Activated T-cell treated with anti-CD3 and anti-CD28 coated beads, Interleukin-2, amount 50 U/mL, for 4 hours (primary cell): ENCODE results near the gene HSPE1. TPM values are rescaled to one million over a fixed set of nuclear protein-coding genes. Genes with fewer than 3 reads are reported as not detected.
"Not testable (repeated sequence)": the region's sequence is repeated elsewhere in the genome, so short reads cannot be mapped to it uniquely, and the experiment has no call there.

ENCODE experiments used
- ATAC-seq, 2 donors: fragments of 200-7000 bp; cut with Tn5 transposase; one replicate each; pipeline ENCODE4 v1.10.0; 2021
- DNase-seq: peaks from one replicate; pipeline ENCODE4 v3.0.0-alpha.2; 2020
- H3K27me3 Mint-ChIP-seq: one replicate; pipeline ENCODE4 v1.8.0; 2021; ENCODE audit warnings: low read depth, mixed read lengths
- H3K36me3 Mint-ChIP-seq: one replicate; pipeline ENCODE4 v1.8.0; 2022; ENCODE audit warnings: mixed read lengths; ENCODE audit not compliant: insufficient read depth
- H3K4me1 Mint-ChIP-seq: one replicate; pipeline ENCODE4 v1.8.0; 2021; ENCODE audit warnings: low read depth, mixed read lengths
- H3K4me3 Mint-ChIP-seq: one replicate; pipeline ENCODE4 v1.8.0; 2021; ENCODE audit warnings: mild to moderate bottlenecking, moderate library complexity, mixed read lengths
- H3K9me3 Mint-ChIP-seq: one replicate; pipeline ENCODE4 v1.8.0; 2021; ENCODE audit warnings: mixed read lengths
- total RNA-seq, 3 donors: library from RNA; stranded (reverse); gene quantifications; one replicate each; pipeline ENCODE4 v1.2.1, GENCODE V29; 2021

The HSPE1 gene
- 100 to 1,000 TPM; 452 to 521 (median 492) TPM for total RNA-seq

- ATAC-seq = peak; percentile 83 to 84
- H3K4me3 Mint-ChIP-seq = peak within 1 kb of the TSS; percentile 89
- no peaks in the 10 kb centered on the region for H3K27me3 Mint-ChIP-seq
- H3K4me1 Mint-ChIP-seq = peaks cover 42% of the 10 kb centered on the region
- peak; percentile 95 for DNase-seq
- no peaks in the 10 kb centered on the region for H3K9me3 Mint-ChIP-seq
- peaks cover 61% of the 10 kb centered on the region for H3K36me3 Mint-ChIP-seq
Observed at GRCh38 chr2:197499594-197500502, at the start of gene HSPE1, which contains the start of gene HSPD1. Gene HSPE1, plus strand, starts transcription at chr2:197500379. Its CDS starts 58 bp downstream, at chr2:197500437. Gene HSPD1, minus strand, starts transcription at chr2:197499840. Its CDS starts 992 bp downstream, at chr2:197498848.

DNA sequence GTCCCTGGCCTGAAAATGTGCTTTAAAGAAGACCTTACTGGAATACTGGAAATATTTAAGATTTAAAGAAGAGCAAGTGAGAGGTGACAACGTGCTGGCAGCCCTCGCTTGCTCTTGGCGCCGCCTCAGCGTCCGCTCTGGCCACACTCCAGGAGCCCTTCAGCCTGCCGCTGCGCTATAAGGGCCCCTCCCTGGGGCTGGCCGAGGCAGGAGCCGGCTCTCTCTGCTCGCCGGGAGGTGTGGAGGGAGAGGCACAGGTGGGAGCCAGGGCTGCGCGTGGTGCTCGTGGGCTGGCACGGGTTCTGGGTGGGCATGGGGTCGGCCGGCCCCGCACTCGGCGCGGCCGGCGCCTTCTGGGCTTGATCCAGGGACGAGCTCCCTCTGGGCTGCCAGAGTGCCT is 49.7 kb upstream of the HSPE1 start:
- ATAC-seq = no peak
- no peaks in the 10 kb centered on the region for H3K9me3 Mint-ChIP-seq
- no peaks in the 10 kb centered on the region for H3K36me3 Mint-ChIP-seq
- H3K27me3 Mint-ChIP-seq = no peaks in the 10 kb centered on the region
- peaks cover 22% of the 10 kb centered on the region for H3K4me1 Mint-ChIP-seq
- H3K4me3 Mint-ChIP-seq = no peak overlapping the region
- DNase-seq = no peak

DNA sequence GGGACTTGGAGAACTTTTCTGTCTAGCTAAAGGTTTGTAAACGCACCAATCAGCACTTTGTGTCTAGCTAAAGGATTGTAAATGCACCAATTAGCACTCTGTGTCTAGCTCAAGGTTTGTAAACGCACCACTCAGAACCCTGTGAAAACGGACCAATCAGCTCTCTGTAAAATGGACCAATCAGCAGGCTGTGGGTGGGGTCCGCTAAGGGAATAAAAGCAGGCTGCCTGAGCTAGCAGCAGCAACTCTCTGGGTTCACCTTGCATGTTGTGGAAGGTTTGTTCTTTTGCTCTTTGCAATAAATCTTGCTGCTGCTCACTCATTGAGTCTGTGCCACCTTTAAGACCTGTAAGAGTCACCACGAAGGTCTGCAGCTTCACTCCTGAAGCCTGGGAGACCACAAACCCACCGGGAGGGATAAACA is 49.2 kb upstream of the HSPE1 start:
- peaks cover 27% of the 10 kb centered on the region for H3K4me1 Mint-ChIP-seq
- ATAC-seq, H3K9me3 Mint-ChIP-seq, DNase-seq, H3K36me3 Mint-ChIP-seq, H3K4me3 Mint-ChIP-seq, H3K27me3 Mint-ChIP-seq: not testable (repeated sequence)

- H3K4me1 Mint-ChIP-seq = peaks cover 38% of the 10 kb centered on the region
- peak overlapping the region; percentile 100 for H3K4me3 Mint-ChIP-seq
- no peaks in the 10 kb centered on the region for H3K9me3 Mint-ChIP-seq
- no peaks in the 10 kb centered on the region for H3K36me3 Mint-ChIP-seq
- no peaks in the 10 kb centered on the region for H3K27me3 Mint-ChIP-seq
- no peak for DNase-seq
- ATAC-seq = no peak
Observed at GRCh38 chr2:197452754-197453122, 47.4 kb upstream of the HSPE1 start.

GRCh38 chr2:197453123-197453913 is 46.9 kb upstream of the HSPE1 start, which contains the start of gene COQ10B:
Gene COQ10B, plus strand, starts transcription at chr2:197453552. Its CDS starts 9 bp downstream, at chr2:197453561.
- DNase-seq (peak; percentile 96), ATAC-seq (peak; percentile 93 to 95)
- H3K4me1 Mint-ChIP-seq = peaks cover 43% of the 10 kb centered on the region

DNA sequence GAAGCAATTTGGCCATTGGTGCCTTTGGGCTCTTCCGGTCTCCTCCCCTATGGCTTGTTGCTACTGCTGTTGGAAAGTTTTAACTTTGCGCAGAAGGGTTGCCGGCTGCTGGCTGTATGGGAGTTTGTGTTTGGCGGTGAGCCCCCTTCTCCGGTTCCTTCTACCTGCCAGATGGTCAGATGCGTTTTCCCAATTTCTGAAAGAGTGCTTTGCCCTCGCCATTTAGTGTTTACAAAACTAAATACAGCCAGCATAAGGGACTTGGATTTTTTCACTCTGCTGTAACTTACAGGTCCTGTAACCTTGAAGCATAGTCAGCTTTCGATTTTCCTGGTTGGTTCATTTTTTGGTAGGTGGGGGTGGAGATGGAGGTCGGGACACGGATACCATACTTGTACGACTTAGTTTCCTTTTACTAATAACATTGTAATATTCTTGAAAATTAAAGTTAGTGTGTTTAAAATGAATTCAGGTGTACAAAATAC is 46.2 kb upstream of the HSPE1 start:
- ATAC-seq = no peak
- peaks cover 47% of the 10 kb centered on the region for H3K4me1 Mint-ChIP-seq
- DNase-seq = no peak
- H3K36me3 Mint-ChIP-seq = peaks cover 2% of the 10 kb centered on the region
- no peaks in the 10 kb centered on the region for H3K27me3 Mint-ChIP-seq
- no peaks in the 10 kb centered on the region for H3K9me3 Mint-ChIP-seq
- H3K4me3 Mint-ChIP-seq = peak overlapping the region; percentile 100

More at GRCh38 chr2:197453123-197453913, 46.9 kb upstream of the HSPE1 start, which contains the start of gene COQ10B:
- no peaks in the 10 kb centered on the region for H3K27me3 Mint-ChIP-seq
- H3K36me3 Mint-ChIP-seq = peaks cover 2% of the 10 kb centered on the region
- H3K4me3 Mint-ChIP-seq = peak within 1 kb of the TSS; percentile 100
- no peaks in the 10 kb centered on the region for H3K9me3 Mint-ChIP-seq

DNA sequence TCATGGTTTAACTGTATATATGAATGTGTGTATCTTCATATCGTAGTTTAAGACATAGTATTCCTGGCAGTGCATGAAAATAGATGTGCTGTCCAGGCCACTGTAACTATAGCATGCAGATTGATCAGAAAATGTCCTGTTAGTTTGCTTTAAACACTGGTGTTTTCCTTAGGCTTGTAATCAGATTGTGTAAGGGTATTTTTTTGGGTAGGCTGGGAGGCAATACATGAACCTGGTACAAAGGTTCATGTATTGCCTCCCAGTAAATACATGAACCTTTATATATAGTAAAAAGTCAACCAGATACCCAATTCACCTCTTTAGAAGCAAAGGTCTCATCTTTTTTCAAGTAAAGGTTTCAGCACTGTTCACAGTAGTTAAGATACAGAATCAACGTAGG is 45.3 kb upstream of the HSPE1 start:
- Mint-ChIP-seq H3K4me3 (peak overlapping the region; percentile 100), H3K27me3 (no peaks in the 10 kb centered on the region), H3K9me3 (no peaks in the 10 kb centered on the region), H3K36me3 (peaks cover 2% of the 10 kb centered on the region), H3K4me1 (peaks cover 55% of the 10 kb centered on the region)
- DNase-seq (no peak), ATAC-seq (no peak)

- Mint-ChIP-seq H3K27me3 (no peaks in the 10 kb centered on the region), H3K4me1 (peaks cover 55% of the 10 kb centered on the region)
Observed at GRCh38 chr2:197455428-197455827, 44.8 kb upstream of the HSPE1 start.

DNA sequence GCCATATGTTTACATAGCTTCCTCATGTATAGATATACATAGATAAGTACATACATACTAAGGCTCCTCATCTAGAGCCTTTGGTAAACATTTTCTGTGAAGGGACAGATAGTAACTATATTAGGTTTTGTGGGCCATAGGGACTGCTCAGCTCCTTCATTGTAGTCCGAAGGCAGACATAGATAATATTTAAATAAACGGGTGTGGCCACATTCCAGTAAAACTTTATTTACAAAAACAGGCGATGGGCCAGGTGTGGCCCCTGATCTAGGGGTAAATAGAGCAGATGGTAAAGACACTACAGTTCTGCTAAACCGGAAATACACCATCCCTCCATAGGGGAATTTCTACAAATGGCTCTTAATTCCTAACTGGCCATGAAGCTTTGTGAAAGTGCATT is 39.5 kb upstream of the HSPE1 start:
- no peaks in the 10 kb centered on the region for H3K9me3 Mint-ChIP-seq
- peaks cover 31% of the 10 kb centered on the region for H3K4me1 Mint-ChIP-seq
- DNase-seq = no peak
- H3K36me3 Mint-ChIP-seq = peaks cover 17% of the 10 kb centered on the region
- no peaks in the 10 kb centered on the region for H3K27me3 Mint-ChIP-seq
- no peak for ATAC-seq
- no peak overlapping the region for H3K4me3 Mint-ChIP-seq

More at GRCh38 chr2:197455428-197455827, 44.8 kb upstream of the HSPE1 start:
- Mint-ChIP-seq H3K9me3 (no peaks in the 10 kb centered on the region), H3K4me3 (peak overlapping the region; percentile 38), H3K36me3 (peaks cover 2% of the 10 kb centered on the region)
- no peak for ATAC-seq
- DNase-seq = no peak

DNA sequence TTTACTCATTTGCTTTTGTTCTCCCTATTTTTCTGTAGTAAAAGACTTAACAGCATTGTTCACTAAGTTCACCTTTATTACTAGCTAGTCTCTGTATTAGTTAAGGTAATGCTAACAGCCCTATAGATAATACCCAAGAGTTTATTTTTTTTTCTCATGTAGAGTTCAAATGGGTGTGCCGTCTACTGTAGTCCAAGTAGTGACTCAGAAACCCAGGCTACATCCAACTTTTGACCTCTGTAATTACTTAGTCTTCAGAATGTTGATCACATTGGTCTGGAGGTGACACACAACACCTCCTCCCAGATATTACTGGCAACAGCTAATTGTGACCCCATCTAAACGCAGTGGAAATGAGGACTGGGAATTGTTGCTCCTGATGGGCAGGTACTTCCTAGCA is 39.1 kb upstream of the HSPE1 start:
- peaks cover 19% of the 10 kb centered on the region for H3K36me3 Mint-ChIP-seq
- no peaks in the 10 kb centered on the region for H3K9me3 Mint-ChIP-seq
- peaks cover 28% of the 10 kb centered on the region for H3K4me1 Mint-ChIP-seq
- DNase-seq (no peak), ATAC-seq (no peak)
- H3K27me3 Mint-ChIP-seq = no peaks in the 10 kb centered on the region
- H3K4me3 Mint-ChIP-seq = no peak overlapping the region

GRCh38 chr2:197464175-197464574 is 36.0 kb upstream of the HSPE1 start:
- DNase-seq (no peak), ATAC-seq (no peak)
- Mint-ChIP-seq H3K4me1 (peaks cover 11% of the 10 kb centered on the region), H3K4me3 (no peak overlapping the region), H3K9me3 (no peaks in the 10 kb centered on the region), H3K27me3 (no peaks in the 10 kb centered on the region), H3K36me3 (peaks cover 30% of the 10 kb centered on the region)

DNA sequence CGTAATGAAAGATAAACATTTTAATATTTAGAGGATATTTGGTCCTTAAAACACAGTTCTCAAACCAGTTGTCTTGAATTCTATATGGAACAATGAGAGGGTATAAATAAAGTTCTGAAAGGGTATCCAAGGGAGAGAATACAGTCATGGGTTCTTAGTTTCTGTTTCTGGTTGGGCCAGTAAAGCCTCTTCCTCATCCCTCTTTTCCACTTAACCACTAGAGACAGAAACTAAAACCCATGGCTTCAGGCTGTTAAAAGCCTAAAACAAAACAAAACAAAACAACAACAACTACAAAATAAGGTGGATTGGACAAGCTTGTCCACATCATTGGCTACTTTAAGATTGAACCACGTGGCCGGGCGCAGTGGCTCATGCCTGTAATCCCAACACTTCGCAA is 28.0 kb upstream of the HSPE1 start:
- no peaks in the 10 kb centered on the region for H3K4me1 Mint-ChIP-seq

GRCh38 chr2:197477797-197478196 is 22.4 kb upstream of the HSPE1 start:
- Mint-ChIP-seq H3K4me3 (no peak overlapping the region), H3K27me3 (no peaks in the 10 kb centered on the region), H3K36me3 (peaks cover 50% of the 10 kb centered on the region), H3K4me1 (no peaks in the 10 kb centered on the region), H3K9me3 (no peaks in the 10 kb centered on the region)
- ATAC-seq = no peak
- no peak for DNase-seq

More for the DNA sequence above, 28.0 kb upstream of the HSPE1 start:
- H3K4me3 Mint-ChIP-seq = no peak overlapping the region
- DNase-seq (no peak), ATAC-seq (no peak)
- H3K27me3 Mint-ChIP-seq = no peaks in the 10 kb centered on the region
- H3K36me3 Mint-ChIP-seq = peaks cover 29% of the 10 kb centered on the region
- H3K9me3 Mint-ChIP-seq = no peaks in the 10 kb centered on the region
